DOHH2 (cell line): ENCODE measurements around the gene TRAF1.

ENCODE experiments used
- EZH2phosphoT487 ChIP-seq: fragments of 200-600 bp; sonication (generic); IDR thresholded peaks from 2 replicates; pipeline ENCODE4 v1.6.1; 2017; ENCODE audit warnings: borderline replicate concordance, mild to moderate bottlenecking, antibody characterized with exemption, low read length, moderate library complexity, mixed read lengths
- TF ChIP-seq, protein P1 (sequence below): fragments of 200-600 bp; sonication (generic); IDR thresholded peaks from one replicate; pipeline ENCODE4 v1.5.1; 2014; ENCODE audit warnings: antibody characterized with exemption, mild to moderate bottlenecking, low read depth, low read length; ENCODE audit not compliant: poor library complexity, severe bottlenecking

DNA sequence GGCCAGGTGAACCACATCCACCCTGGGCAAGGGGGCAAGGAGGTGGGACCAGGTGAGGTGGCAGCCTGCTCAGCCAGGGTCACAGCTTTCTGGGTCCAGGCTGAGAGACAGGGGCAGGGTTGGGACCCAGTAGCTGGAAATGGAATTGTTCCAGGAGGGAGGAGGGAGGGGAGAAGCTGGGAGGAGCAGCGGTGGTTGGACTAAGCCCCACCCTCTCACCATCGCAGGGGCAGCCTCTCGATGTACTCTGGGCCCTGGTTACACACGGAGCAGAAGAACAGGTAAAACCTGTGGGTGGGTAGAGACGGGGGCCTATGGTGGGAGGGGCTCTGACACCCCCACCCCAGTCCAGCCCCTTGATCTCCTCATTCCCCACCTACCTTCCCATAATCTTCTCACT lies 60.8 kb downstream of the TRAF1 start:
- TF ChIP-seq, protein P1, sequence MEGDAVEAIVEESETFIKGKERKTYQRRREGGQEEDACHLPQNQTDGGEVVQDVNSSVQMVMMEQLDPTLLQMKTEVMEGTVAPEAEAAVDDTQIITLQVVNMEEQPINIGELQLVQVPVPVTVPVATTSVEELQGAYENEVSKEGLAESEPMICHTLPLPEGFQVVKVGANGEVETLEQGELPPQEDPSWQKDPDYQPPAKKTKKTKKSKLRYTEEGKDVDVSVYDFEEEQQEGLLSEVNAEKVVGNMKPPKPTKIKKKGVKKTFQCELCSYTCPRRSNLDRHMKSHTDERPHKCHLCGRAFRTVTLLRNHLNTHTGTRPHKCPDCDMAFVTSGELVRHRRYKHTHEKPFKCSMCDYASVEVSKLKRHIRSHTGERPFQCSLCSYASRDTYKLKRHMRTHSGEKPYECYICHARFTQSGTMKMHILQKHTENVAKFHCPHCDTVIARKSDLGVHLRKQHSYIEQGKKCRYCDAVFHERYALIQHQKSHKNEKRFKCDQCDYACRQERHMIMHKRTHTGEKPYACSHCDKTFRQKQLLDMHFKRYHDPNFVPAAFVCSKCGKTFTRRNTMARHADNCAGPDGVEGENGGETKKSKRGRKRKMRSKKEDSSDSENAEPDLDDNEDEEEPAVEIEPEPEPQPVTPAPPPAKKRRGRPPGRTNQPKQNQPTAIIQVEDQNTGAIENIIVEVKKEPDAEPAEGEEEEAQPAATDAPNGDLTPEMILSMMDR, result no peak
- TF ChIP-seq EZH2phosphoT487, result no peak
